ENCODE results near the gene IGFL3.

The IGFL3 gene

DNA sequence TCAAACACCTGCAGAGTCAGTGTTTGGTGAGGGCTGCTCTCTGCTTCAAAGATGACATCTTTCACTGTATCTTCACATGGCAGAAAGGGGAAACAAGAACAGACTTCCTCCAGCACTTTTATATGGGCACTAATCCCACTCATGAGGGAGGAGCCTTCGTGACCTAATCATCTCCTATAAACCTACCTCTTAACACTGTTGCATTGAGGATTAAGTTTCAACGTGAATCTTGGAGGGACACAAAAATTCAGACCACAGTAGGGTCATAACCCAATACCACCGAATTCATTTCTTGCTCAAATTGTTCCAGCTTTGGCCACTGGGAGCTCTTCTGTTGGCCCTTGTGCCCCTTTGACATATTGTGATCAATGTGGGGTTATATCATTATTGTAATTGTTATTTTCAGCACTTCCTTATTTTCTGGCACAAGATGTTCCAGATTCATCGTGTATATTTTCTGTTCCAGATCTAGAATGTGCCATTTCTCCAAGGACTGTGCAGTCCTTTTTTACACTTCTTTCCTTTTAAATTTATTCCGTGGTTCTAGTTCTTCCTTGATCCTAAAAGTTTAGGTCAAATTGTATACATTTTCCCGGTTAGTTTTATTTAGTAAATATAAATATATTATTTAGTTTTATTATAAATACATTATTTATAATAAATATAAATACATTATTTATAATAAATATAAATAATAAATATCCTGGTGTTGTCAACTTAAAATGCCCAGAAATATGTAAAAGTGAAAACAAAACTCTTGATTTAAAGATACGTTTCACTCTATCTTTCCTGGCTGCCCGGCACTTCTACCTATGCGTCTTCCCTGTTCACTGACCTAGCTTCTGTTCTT lies 48.2 kb downstream of the IGFL3 start:
- DNase-seq, result no peak

DNA sequence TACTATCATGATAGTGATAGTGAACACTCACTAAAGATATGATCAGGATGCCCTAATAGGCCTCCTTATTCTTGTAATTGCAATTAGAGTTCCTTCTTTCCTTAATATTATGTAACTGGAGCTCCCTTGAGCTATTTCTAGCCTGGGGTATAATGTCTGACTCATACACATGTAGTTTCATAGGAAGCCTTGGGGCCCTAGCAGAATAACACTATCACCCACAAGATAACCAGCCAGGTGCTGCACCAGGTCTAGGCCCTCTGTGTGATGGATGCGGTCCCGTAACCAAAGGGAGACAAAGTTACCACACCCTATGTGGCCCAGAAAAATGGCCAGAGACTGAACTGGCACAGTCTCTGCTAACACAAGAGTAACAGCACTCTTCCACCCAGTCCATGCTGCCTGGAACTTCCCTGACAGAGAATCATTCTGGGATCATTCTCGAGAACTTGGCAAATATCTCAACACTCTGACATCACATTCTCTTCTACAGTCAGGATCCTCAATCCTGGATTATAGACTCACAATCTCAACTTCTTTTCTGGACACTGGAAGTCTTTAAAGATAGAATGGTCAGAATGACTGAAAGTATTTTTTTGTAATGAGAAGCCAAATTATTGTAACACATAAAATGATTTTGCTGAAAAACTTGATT lies 51.1 kb downstream of the IGFL3 start:
- DNase-seq, result no peak
